Thyroid gland (tissue), 4 donors: ENCODE measurements around the gene SF1.

Source experiments
- POLR2A ChIP-seq, 2 donors: fragments of 450-650 bp; IDR thresholded peaks; one replicate each; pipeline ENCODE4 v1.6.1; 2017; ENCODE audit warnings: antibody characterized with exemption in 2 of 2, mild to moderate bottlenecking in 2 of 2, moderate library complexity in 1 of 2
- TF ChIP-seq, protein P1 (sequence below), 6 experiments: fragments of 200-600 bp in 3 of 6; fragments of 450-650 bp in 3 of 6; sonication (generic) in 3 of 6; IDR thresholded peaks; one replicate each; pipeline ENCODE4 v1.5.1; 2016 to 2019; ENCODE audit warnings: antibody characterized with exemption in 6 of 6, mild to moderate bottlenecking in 2 of 6, inconsistent platforms in 1 of 6, moderate library complexity in 1 of 6

DNA sequence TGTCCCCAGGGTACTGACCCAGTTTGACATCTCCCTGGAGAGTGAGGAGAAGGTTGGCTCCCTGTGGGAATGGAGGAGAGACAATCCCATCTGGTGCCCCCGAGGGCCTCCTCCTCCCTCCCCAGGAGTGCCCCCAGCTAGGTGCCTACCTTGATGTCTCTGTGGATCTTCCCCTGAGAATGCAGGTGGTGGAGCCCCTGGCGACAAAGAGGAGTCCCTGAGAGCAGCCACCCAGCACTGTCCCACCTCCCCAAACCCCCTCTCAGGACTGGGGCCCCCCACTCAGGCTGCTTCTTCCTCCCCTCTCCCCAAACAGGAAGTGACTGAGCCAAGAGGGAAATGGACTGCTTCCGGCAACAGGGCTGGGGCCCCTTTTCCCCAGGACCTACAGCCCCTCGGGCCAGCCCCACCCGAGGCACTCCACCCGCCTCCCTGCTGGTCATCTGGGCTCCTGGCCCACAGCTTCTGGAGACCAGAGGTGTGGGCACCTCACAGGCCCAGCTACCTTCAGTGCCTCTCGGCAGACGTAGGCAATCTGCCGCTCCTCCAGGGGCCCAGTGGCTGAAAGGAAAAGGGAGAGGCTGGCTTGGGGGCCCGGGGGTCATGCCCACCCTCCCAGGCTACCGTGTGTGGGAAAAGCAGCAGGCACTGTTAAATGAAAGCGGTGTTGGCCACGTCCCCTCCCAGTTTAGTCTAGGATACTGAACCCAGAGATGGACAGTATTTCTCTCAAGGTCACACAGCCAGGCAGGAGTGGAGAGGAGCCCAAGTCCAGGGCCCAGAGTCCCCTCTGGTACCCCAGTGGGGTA, 23.4 kb upstream of the SF1 start:
- TF ChIP-seq POLR2A (IDR thresholded peaks at IDR 0.05) = no peak
- TF ChIP-seq, protein P1, sequence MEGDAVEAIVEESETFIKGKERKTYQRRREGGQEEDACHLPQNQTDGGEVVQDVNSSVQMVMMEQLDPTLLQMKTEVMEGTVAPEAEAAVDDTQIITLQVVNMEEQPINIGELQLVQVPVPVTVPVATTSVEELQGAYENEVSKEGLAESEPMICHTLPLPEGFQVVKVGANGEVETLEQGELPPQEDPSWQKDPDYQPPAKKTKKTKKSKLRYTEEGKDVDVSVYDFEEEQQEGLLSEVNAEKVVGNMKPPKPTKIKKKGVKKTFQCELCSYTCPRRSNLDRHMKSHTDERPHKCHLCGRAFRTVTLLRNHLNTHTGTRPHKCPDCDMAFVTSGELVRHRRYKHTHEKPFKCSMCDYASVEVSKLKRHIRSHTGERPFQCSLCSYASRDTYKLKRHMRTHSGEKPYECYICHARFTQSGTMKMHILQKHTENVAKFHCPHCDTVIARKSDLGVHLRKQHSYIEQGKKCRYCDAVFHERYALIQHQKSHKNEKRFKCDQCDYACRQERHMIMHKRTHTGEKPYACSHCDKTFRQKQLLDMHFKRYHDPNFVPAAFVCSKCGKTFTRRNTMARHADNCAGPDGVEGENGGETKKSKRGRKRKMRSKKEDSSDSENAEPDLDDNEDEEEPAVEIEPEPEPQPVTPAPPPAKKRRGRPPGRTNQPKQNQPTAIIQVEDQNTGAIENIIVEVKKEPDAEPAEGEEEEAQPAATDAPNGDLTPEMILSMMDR (IDR thresholded peaks at IDR 0.05) = no peak
